Breast epithelium (tissue), 4 donors: ENCODE data around the gene PLIN4. TPM values are rescaled to one million over a fixed set of nuclear protein-coding genes. Genes with fewer than 3 reads are reported as not detected.

ENCODE experiments used
- DNase-seq, 2 donors: peaks; one replicate each; pipeline ENCODE4 v3.0.0-alpha.2; 2019; ENCODE audit warnings: low spot score in 2 of 2
- H3K27ac ChIP-seq, 2 donors: fragments of 200-600 bp; sonication (generic) in 1 of 2; one replicate each; pipeline ENCODE4 v1.5.1; 2016 to 2019; ENCODE audit warnings: mild to moderate bottlenecking in 1 of 2
- H3K27me3 ChIP-seq, 2 donors: fragments of 200-600 bp; sonication (generic) in 1 of 2; one replicate each; pipeline versions ENCODE4 v1.5.1 to v1.6.0; 2017 to 2019; ENCODE audit warnings: control low read depth in 1 of 2, mild to moderate bottlenecking in 1 of 2
- H3K36me3 ChIP-seq: fragments of 200-600 bp; one replicate; pipeline ENCODE4 v1.5.1; 2019
- H3K4me1 ChIP-seq, 2 donors: fragments of 200-600 bp; sonication (generic); one replicate each; pipeline ENCODE4 v1.5.1; 2016 to 2019; ENCODE audit warnings: control low read depth in 1 of 2
- H3K4me3 ChIP-seq, 3 donors: fragments of 200-600 bp; sonication (generic); 1 replicate in 2 of 3; 2 replicates in 1 of 3; pipeline ENCODE4 v1.5.1; 2016 to 2019; ENCODE audit warnings: mild to moderate bottlenecking in 3 of 3, moderate library complexity in 2 of 3
- H3K9me3 ChIP-seq, 2 donors: fragments of 200-600 bp; sonication (generic) in 1 of 2; one replicate each; pipeline ENCODE4 v1.5.1; 2016 to 2019; ENCODE audit warnings: control low read depth in 1 of 2
- CTCF ChIP-seq, 3 donors: fragments of 450-650 bp; IDR thresholded peaks; one replicate each; pipeline ENCODE4 v1.5.1; 2016 to 2017; ENCODE audit warnings: antibody characterized with exemption in 3 of 3, mild to moderate bottlenecking in 3 of 3, moderate library complexity in 3 of 3
- POLR2A ChIP-seq: fragments of 450-650 bp; IDR thresholded peaks from one replicate; pipeline ENCODE4 v1.6.1; 2016; ENCODE audit warnings: antibody characterized with exemption, mild to moderate bottlenecking, moderate library complexity
- POLR2AphosphoS5 ChIP-seq, 3 donors: sonication (generic); formaldehyde crosslinking; IDR thresholded peaks; one replicate each; pipeline ENCODE4 v1.6.1; 2017; ENCODE audit warnings: antibody characterized with exemption in 3 of 3
- intact Hi-C: fragments of 100-400 bp; cut with DNase I; formaldehyde crosslinking; loops from one replicate; pipeline ENCODE4 v1.15.1; 2023; ENCODE audit warnings: low total_unique reads
- total RNA-seq, 3 donors: library from RNA; depleted of rRNA; stranded (reverse); fragments of >200 nt; gene quantifications; one replicate each; pipeline ENCODE4 v1.1.0, GENCODE V29; 2016

PLIN4 gene
- total RNA-seq, 3 donors from 2014 or later: 50.1 to 629 (median 213) TPM

GRCh38 chr19:4482721-4483364 is 35.4 kb downstream of the PLIN4 start:
- Histone ChIP-seq H3K27ac (no peak overlapping the region), H3K4me3 (no peak overlapping the region), H3K27me3 (no peaks in the 10 kb centered on the region), H3K9me3 (no peaks in the 10 kb centered on the region), H3K36me3 (no peaks in the 10 kb centered on the region), H3K4me1 (no peaks in the 10 kb centered on the region)
- intact Hi-C loops: no loop called here
- TF ChIP-seq CTCF (IDR thresholded peaks at IDR 0.05): no peak
- TF ChIP-seq POLR2AphosphoS5 (IDR thresholded peaks at IDR 0.05): no peak
- TF ChIP-seq POLR2A: no peak
- no peak for DNase-seq

- intact Hi-C loops: no loop called here
- DNase-seq: no peak
- Histone ChIP-seq H3K4me3 (no peak overlapping the region), H3K9me3 (no peaks in the 10 kb centered on the region), H3K36me3 (no peaks in the 10 kb centered on the region), H3K27me3 (no peaks in the 10 kb centered on the region), H3K4me1 (peaks cover 8 to 13% of the 10 kb centered on the region in 2 donors), H3K27ac (no peak overlapping the region)
- TF ChIP-seq POLR2A: no peak
- TF ChIP-seq CTCF (IDR thresholded peaks at IDR 0.05): no peak
- no peak for TF ChIP-seq POLR2AphosphoS5 (IDR thresholded peaks at IDR 0.05)
These were observed 41.1 kb downstream of the PLIN4 start for GRCh38 chr19:4477034-4477801.

GRCh38 chr19:4474514-4475022 is 43.7 kb downstream of the PLIN4 start:
- no peaks in the 10 kb centered on the region for H3K27me3 ChIP-seq
- no peak for DNase-seq
- H3K27ac ChIP-seq: no peak overlapping the region
- H3K36me3 ChIP-seq: no peaks in the 10 kb centered on the region
- peak overlapping the region; percentile 95 to 99 (median 97) for H3K4me3 ChIP-seq
- no peaks in the 10 kb centered on the region for H3K9me3 ChIP-seq
- intact Hi-C loops: no loop called here
- H3K4me1 ChIP-seq: peaks cover 8 to 13% of the 10 kb centered on the region in 2 donors
- TF ChIP-seq CTCF (IDR thresholded peaks at IDR 0.05) (no peak), POLR2AphosphoS5 (IDR thresholded peaks at IDR 0.05) (no peak), POLR2A (no peak)

GRCh38 chr19:4473763-4474513 is 44.3 kb downstream of the PLIN4 start:
- no peak for TF ChIP-seq POLR2A
- no peak for TF ChIP-seq POLR2AphosphoS5 (IDR thresholded peaks at IDR 0.05)
- TF ChIP-seq CTCF (IDR thresholded peaks at IDR 0.05): no peak
- Histone ChIP-seq H3K36me3 (no peaks in the 10 kb centered on the region), H3K4me3 (peak overlapping the region; percentile 95 to 99 (median 97)), H3K27ac (no peak overlapping the region), H3K27me3 (no peaks in the 10 kb centered on the region), H3K9me3 (no peaks in the 10 kb centered on the region), H3K4me1 (peaks cover 8 to 13% of the 10 kb centered on the region in 2 donors)
- intact Hi-C loops: no loop called here
- no peak for DNase-seq
